GM18951 (cell line): ENCODE results near the gene LRRC3.

Experiments
- POLR2A ChIP-seq: IDR thresholded peaks from 4 replicates; pipeline ENCODE4 v1.6.1; 2011; ENCODE audit warnings: mild to moderate bottlenecking; ENCODE audit not compliant: insufficient read length, insufficient read depth; ENCODE audit errors: extremely low read depth
- in situ Hi-C: fragments of 300-500 bp; cut with MboI; formaldehyde crosslinking; loops from one replicate; pipeline ENCODE4 v1.12.0; 2022; ENCODE audit warnings: low sequenced_read_pairs, mixed read lengths, inconsistent platforms; ENCODE audit not compliant: unreplicated experiment

The LRRC3 gene

GRCh38 chr21:44437696-44438431 is 17.4 kb upstream of the LRRC3 start:
- in situ Hi-C loops: no loop called here
- TF ChIP-seq POLR2A: no peak

- in situ Hi-C loops: no loop called here
- TF ChIP-seq POLR2A: no peak
Measured at GRCh38 chr21:44438531-44439210, 16.6 kb upstream of the LRRC3 start.

- no peak for TF ChIP-seq POLR2A
- in situ Hi-C loops: no loop called here
Measured at GRCh38 chr21:44439211-44439600, 16.1 kb upstream of the LRRC3 start.

GRCh38 chr21:44440241-44441040 is 14.9 kb upstream of the LRRC3 start:
- in situ Hi-C loops: no loop called here
- TF ChIP-seq POLR2A: no peak

- in situ Hi-C loops: no loop called here
- no peak for TF ChIP-seq POLR2A
Measured at GRCh38 chr21:44441041-44441400, 14.3 kb upstream of the LRRC3 start.

- in situ Hi-C loops: no loop called here
Measured at GRCh38 chr21:44441581-44442265, 13.6 kb upstream of the LRRC3 start.

GRCh38 chr21:44442266-44443125 is 12.8 kb upstream of the LRRC3 start:
- TF ChIP-seq POLR2A: no peak
- in situ Hi-C loops: no loop called here

More at GRCh38 chr21:44441581-44442265, 13.6 kb upstream of the LRRC3 start:
- no peak for TF ChIP-seq POLR2A

GRCh38 chr21:44443291-44443890 is 11.9 kb upstream of the LRRC3 start:
- no peak for TF ChIP-seq POLR2A
- in situ Hi-C loops: no loop called here

GRCh38 chr21:44443891-44444285 is 11.4 kb upstream of the LRRC3 start:
- TF ChIP-seq POLR2A: no peak
- in situ Hi-C loops: no loop called here

GRCh38 chr21:44444286-44444931 is 10.9 kb upstream of the LRRC3 start:
- TF ChIP-seq POLR2A: no peak
- in situ Hi-C loops: no loop called here

- TF ChIP-seq POLR2A: no peak
- in situ Hi-C loops: no loop called here
Measured at GRCh38 chr21:44445145-44445812, 10.0 kb upstream of the LRRC3 start.

- in situ Hi-C loops: no loop called here
- no peak for TF ChIP-seq POLR2A
Measured at GRCh38 chr21:44448651-44449131, 6.6 kb upstream of the LRRC3 start.
